A549 (cell line): Measurements from ENCODE around the gene SGCD. TPM values are rescaled to one million over a fixed set of nuclear protein-coding genes. Genes with fewer than 3 reads are reported as not detected.
A peak's percentile ranks its signal among the peaks of the same experiment; 100 is the strongest.

Experiments used
- ATAC-seq, 2 experiments: fragments of 200-7000 bp in 1 of 2; fragments of >200 bp in 1 of 2; cut with Nextera tagmentation in 1 of 2; cut with Tn5 transposase in 1 of 2; 3 replicates each; pipeline versions ENCODE4 v1.8.0 to v1.9.1; 2018 to 2020; ENCODE audit warnings: mild to moderate bottlenecking in 1 of 2, moderate library complexity in 1 of 2
- CTCF ChIA-PET: fragments of 300-600 bp; sonication (Branson Sonifier 250); formaldehyde crosslinking; extraction: SDS; loops from one replicate; lab custom pipeline; 2021; ENCODE audit warnings: antibody characterized with exemption, inconsistent platforms; lab: Yijun Ruan, JAX
- POLR2A ChIA-PET: fragments of 350-600 bp; formaldehyde crosslinking; extraction: SDS; loops from one replicate; lab custom pipeline; 2021; ENCODE audit warnings: antibody characterized with exemption, inconsistent platforms; lab: Yijun Ruan, JAX
- DNase-seq, 2 experiments: peaks; one replicate each; pipeline versions ENCODE4 v3.0.0 to v3.0.0-alpha.2; 2011 to 2016; ENCODE audit warnings: low read depth in 1 of 2, low spot score in 1 of 2
- FAIRE-seq: peaks from 2 replicates; lab custom pipeline; 2011; peaks lifted over from hg19 to GRCh38; lab: Jason Lieb, UNC
- H3K27ac ChIP-seq, 2 experiments: fragments of >200 bp; sonication (Bioruptor Twin); formaldehyde crosslinking; 3 replicates each; pipeline ENCODE4 v1.5.1; 2016 to 2017
- H3K4me1 ChIP-seq: fragments of >200 bp; sonication (Bioruptor Twin); formaldehyde crosslinking; 3 replicates; pipeline ENCODE4 v1.6.1; 2016
- H3K4me2 ChIP-seq: fragments of >200 bp; sonication (Bioruptor Twin); formaldehyde crosslinking; 3 replicates; pipeline ENCODE4 v1.6.1; 2016
- H3K4me3 ChIP-seq: fragments of >200 bp; sonication (Bioruptor Twin); formaldehyde crosslinking; 3 replicates; pipeline ENCODE4 v1.5.1; 2016
- H3K9me3 ChIP-seq: fragments of >200 bp; sonication (Bioruptor Twin); formaldehyde crosslinking; 3 replicates; pipeline ENCODE4 v1.6.1; 2016
- BHLHE40 ChIP-seq: IDR thresholded peaks from 2 replicates; pipeline ENCODE4 v1.6.1; 2012; ENCODE audit warnings: low read depth, low read length, inconsistent platforms
- CBX8 ChIP-seq: fragments of 200-600 bp; sonication (generic); IDR thresholded peaks from 2 replicates; pipeline ENCODE4 v1.6.1; 2016
- CEBPB ChIP-seq, 2 experiments: fragments of >200 bp in 1 of 2; sonication (Bioruptor Twin) in 1 of 2; formaldehyde crosslinking in 1 of 2; IDR thresholded peaks; 2 replicates each; pipeline ENCODE4 v1.6.1; 2012 to 2016
- CHD2 ChIP-seq: fragments of 150-350 bp; IDR thresholded peaks from 2 replicates; pipeline ENCODE4 v1.6.1; 2014; ENCODE audit warnings: low read length; ENCODE audit not compliant: partially characterized antibody
- CHD4 ChIP-seq: fragments of 200-600 bp; sonication (generic); IDR thresholded peaks from 2 replicates; pipeline ENCODE4 v1.6.1; 2016; ENCODE audit warnings: antibody characterized with exemption, mild to moderate bottlenecking, borderline replicate concordance
- CTCF ChIP-seq: fragments of >200 bp; sonication (Bioruptor Twin); formaldehyde crosslinking; IDR thresholded peaks from 3 replicates; pipeline ENCODE4 v1.5.1; 2016
- E2F6 ChIP-seq: IDR thresholded peaks from 2 replicates; pipeline ENCODE4 v1.6.1; 2012; ENCODE audit warnings: low read depth, borderline replicate concordance
- EHF ChIP-seq: fragments of 250-450 bp; sonication (Bioruptor Pico); IDR thresholded peaks from 2 replicates; pipeline ENCODE4 v1.5.0; 2020; ENCODE audit warnings: mild to moderate bottlenecking
- FOSL2 ChIP-seq, 2 experiments: fragments of 450-650 bp in 1 of 2; fragments of >200 bp in 1 of 2; sonication (Bioruptor Twin) in 1 of 2; formaldehyde crosslinking; IDR thresholded peaks; 2 replicates each; pipeline versions ENCODE4 v1.5.0 to v1.6.1; 2016 to 2020; ENCODE audit warnings: mild to moderate bottlenecking in 1 of 2, moderate library complexity in 1 of 2
- GATA3 ChIP-seq: IDR thresholded peaks from 2 replicates; pipeline ENCODE4 v1.6.1; 2012; ENCODE audit warnings: borderline replicate concordance
- HEYL ChIP-seq: fragments of 250-450 bp; sonication (Bioruptor Pico); IDR thresholded peaks from 2 replicates; pipeline ENCODE4 v1.8.0; 2021; ENCODE audit warnings: mild to moderate bottlenecking, moderate library complexity
- JUNB ChIP-seq: fragments of >200 bp; sonication (Bioruptor Twin); formaldehyde crosslinking; IDR thresholded peaks from 2 replicates; pipeline ENCODE4 v1.6.1; 2016
- KDM1A ChIP-seq: fragments of 200-600 bp; sonication (generic); IDR thresholded peaks from 2 replicates; pipeline ENCODE4 v1.6.1; 2016; ENCODE audit warnings: low read depth, mild to moderate bottlenecking
- MAFK ChIP-seq: fragments of 450-650 bp; IDR thresholded peaks from 2 replicates; pipeline ENCODE4 v1.6.1; 2014; ENCODE audit not compliant: partially characterized antibody
- NFE2L2 ChIP-seq: fragments of 150-350 bp; conservative IDR thresholded peaks from 2 replicates; pipeline ENCODE4 v1.6.1; 2014; ENCODE audit warnings: low read length
- NPAS2 ChIP-seq: fragments of 250-450 bp; sonication (Bioruptor Pico); IDR thresholded peaks from 2 replicates; pipeline ENCODE4 v1.8.0; 2022; ENCODE audit warnings: mild to moderate bottlenecking, moderate library complexity, borderline replicate concordance
- PHF8 ChIP-seq: fragments of 200-600 bp; sonication (generic); IDR thresholded peaks from 2 replicates; pipeline ENCODE4 v1.6.1; 2016; ENCODE audit warnings: low read depth, mild to moderate bottlenecking, antibody characterized with exemption, moderate library complexity, borderline replicate concordance
- POLR2AphosphoS2 ChIP-seq: conservative IDR thresholded peaks from 2 replicates; pipeline ENCODE4 v1.6.1; 2012; ENCODE audit warnings: low read length, improper control_type of control experiment, inconsistent platforms
- SMC3 ChIP-seq: fragments of >200 bp; sonication (Bioruptor Twin); formaldehyde crosslinking; IDR thresholded peaks from 3 replicates; pipeline ENCODE4 v1.6.1; 2018; ENCODE audit warnings: inconsistent platforms
- SREBF2 ChIP-seq: fragments of 450-650 bp; IDR thresholded peaks from 2 replicates; pipeline ENCODE4 v1.6.1; 2014; ENCODE audit warnings: mild to moderate bottlenecking, moderate library complexity
- ZFP36 ChIP-seq: fragments of 450-650 bp; IDR thresholded peaks from 2 replicates; pipeline ENCODE4 v1.6.1; 2014; ENCODE audit warnings: borderline replicate concordance; ENCODE audit not compliant: partially characterized antibody
- WGBS: methylation state at CpG from one replicate; pipeline ENCODE4 v1.1.6; 2017; ENCODE audit errors: missing lambda C conversion rate; 5-methylcytosine and 5-hydroxymethylcytosine counted together
- polyA plus RNA-seq, 4 experiments: library from polyadenylated mRNA; depleted of rRNA in 3 of 4; stranded (reverse); fragments of >200 nt; fragmentation: RNase III in 1 of 4; extraction: RNeasy Plus Mini Kit Qiagen cat#74134 plus additional on column Dnase treatment in 1 of 4; gene quantifications; 2 replicates in 3 of 4; 3 replicates in 1 of 4; pipeline ENCODE4 v1.2.3, GENCODE V29; 2011 to 2017

Gene SGCD
- polyA plus RNA-seq, 2 of the 4 experiments (the other 2 are of a cell fraction): 7.6 to 10.6 TPM

GRCh38 chr5:156332245-156332644, 5.3 kb downstream of the SGCD start:
- FAIRE-seq: no peak
- 0 out of 3 replicates have a peak, but pooled peaks cover 8% of the 10 kb centered on the region for H3K4me1 ChIP-seq
- ChIA-PET CTCF (no interaction called here), POLR2A (no interaction called here)
- TF ChIP-seq E2F6 (no peak), SREBF2 (no peak), NPAS2 (CRISPR knock-in tag) (no peak), EHF (CRISPR knock-in tag) (no peak), POLR2AphosphoS2 (no peak), CHD2 (no peak), FOSL2 (IDR thresholded peaks at IDR 0.05) (no peak), FOSL2 (CRISPR knock-in tag; IDR thresholded peaks at IDR 0.05) (no peak), MAFK (no peak), JUNB (no peak), HEYL (CRISPR knock-in tag) (no peak), KDM1A (no peak), BHLHE40 (no peak), CTCF (no peak), CHD4 (no peak), NFE2L2 (no peak)
- H3K9me3 ChIP-seq: no peaks in the 10 kb centered on the region
- no peak overlapping the region for H3K4me2 ChIP-seq
- no peak for ATAC-seq
- no peak overlapping the region for H3K4me3 ChIP-seq
- no peak overlapping the region for H3K27ac ChIP-seq
- DNase-seq: no peak
- WGBS: 79% methylated on average over 2 of the region's 2 CpGs

- FAIRE-seq (peak; percentile 90), DNase-seq (no peak), ATAC-seq (no peak)
- H3K9me3 ChIP-seq: no peaks in the 10 kb centered on the region
- WGBS: 20% methylated on average over 2 of the region's 2 CpGs
- peaks cover 12% of the 10 kb centered on the region; the same call in 2 of the 3 replicates for H3K4me1 ChIP-seq
- no peak overlapping the region for H3K4me3 ChIP-seq
- H3K4me2 ChIP-seq: peak overlapping the region; percentile 13; the same call in 1 of the 3 replicates
- CTCF ChIA-PET: no interaction called here
- TF ChIP-seq CEBPB (IDR thresholded peaks at IDR 0.05) (peak; percentile 42 to 90; a peak in 3 of 4 replicates), GATA3 (peak; percentile 51; the same call in 1 of the 2 replicates), SMC3 (no peak), FOSL2 (IDR thresholded peaks at IDR 0.05) (no peak), FOSL2 (CRISPR knock-in tag; IDR thresholded peaks at IDR 0.05) (peak; percentile 47)
- POLR2A ChIA-PET: no interaction called here
- no peak overlapping the region for H3K27ac ChIP-seq
These were observed 12.3 kb downstream of the SGCD start for GRCh38 chr5:156339139-156339841.

- Histone ChIP-seq H3K4me1 (peaks cover 12% of the 10 kb centered on the region; the same call in 2 of the 3 replicates), H3K9me3 (no peaks in the 10 kb centered on the region), H3K27ac (no peak overlapping the region), H3K4me2 (no peak overlapping the region), H3K4me3 (no peak overlapping the region)
- TF ChIP-seq CTCF: no peak
- no peak for TF ChIP-seq ZFP36
- TF ChIP-seq CBX8: no peak
- TF ChIP-seq KDM1A: no peak
- no peak for TF ChIP-seq PHF8
- DNase-seq: no peak
- CTCF ChIA-PET: no interaction called here
- FAIRE-seq: no peak
- POLR2A ChIA-PET: no interaction called here
- ATAC-seq: no peak
- 91% methylated on average over 1 of the region's 1 CpG for WGBS
These were observed 13.9 kb downstream of the SGCD start for GRCh38 chr5:156340893-156341292.
